OCI-LY7 (cell line): ENCODE data around the gene CDKN2A.

Experiments
- EZH2phosphoT487 ChIP-seq: fragments of 200-600 bp; sonication (generic); IDR thresholded peaks from 2 replicates; pipeline ENCODE4 v1.6.1; 2018; ENCODE audit warnings: low read depth, borderline replicate concordance, mild to moderate bottlenecking, mixed run types, antibody characterized with exemption, low read length, moderate library complexity, mixed read lengths
- TF ChIP-seq, protein P1 (sequence below): fragments of 200-600 bp; sonication (generic); conservative IDR thresholded peaks from 2 replicates; pipeline ENCODE4 v1.5.1; 2014; ENCODE audit warnings: mild to moderate bottlenecking, antibody characterized with exemption, low read length, moderate library complexity, mixed read lengths

DNA sequence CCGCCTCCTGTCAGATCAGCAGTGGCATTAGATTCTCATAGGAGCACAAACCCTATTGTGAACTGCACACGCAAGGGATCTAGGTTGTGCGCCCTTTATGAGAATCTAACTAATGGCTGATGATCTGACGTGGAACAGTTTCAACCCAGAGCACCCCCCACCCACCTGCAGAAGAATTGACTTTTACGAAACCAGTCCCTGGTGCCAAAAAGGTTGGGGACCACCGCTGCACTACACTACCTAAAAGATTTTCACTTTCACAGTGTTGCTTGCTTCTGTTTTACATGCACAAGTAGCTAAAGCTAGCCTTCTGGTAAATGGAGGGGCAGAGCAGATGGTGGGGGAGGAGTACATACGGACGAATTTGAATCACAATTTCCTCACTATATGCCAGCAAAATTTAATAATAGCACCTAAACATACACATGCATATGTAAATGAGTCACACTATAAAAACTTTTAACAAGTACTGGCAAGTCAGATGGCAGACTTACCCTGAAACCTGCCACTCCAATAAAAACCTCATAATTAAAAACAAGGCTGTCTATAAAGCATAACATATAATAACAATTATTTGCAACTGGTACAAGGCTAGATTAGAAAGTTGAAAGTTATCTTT, 38.9 kb upstream of the CDKN2A start:
- TF ChIP-seq, protein P1, sequence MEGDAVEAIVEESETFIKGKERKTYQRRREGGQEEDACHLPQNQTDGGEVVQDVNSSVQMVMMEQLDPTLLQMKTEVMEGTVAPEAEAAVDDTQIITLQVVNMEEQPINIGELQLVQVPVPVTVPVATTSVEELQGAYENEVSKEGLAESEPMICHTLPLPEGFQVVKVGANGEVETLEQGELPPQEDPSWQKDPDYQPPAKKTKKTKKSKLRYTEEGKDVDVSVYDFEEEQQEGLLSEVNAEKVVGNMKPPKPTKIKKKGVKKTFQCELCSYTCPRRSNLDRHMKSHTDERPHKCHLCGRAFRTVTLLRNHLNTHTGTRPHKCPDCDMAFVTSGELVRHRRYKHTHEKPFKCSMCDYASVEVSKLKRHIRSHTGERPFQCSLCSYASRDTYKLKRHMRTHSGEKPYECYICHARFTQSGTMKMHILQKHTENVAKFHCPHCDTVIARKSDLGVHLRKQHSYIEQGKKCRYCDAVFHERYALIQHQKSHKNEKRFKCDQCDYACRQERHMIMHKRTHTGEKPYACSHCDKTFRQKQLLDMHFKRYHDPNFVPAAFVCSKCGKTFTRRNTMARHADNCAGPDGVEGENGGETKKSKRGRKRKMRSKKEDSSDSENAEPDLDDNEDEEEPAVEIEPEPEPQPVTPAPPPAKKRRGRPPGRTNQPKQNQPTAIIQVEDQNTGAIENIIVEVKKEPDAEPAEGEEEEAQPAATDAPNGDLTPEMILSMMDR, result no peak
- TF ChIP-seq EZH2phosphoT487, result no peak
